HG03558 (cell line): ENCODE results near the gene KRTAP10-4.
"Not testable (repeated sequence)": the region's sequence is repeated elsewhere in the genome, so short reads cannot be mapped to it uniquely, and the experiment has no call there.

ENCODE experiments used
- ATAC-seq: cut with Tn5 transposase; IDR thresholded peaks from one replicate; pipeline ENCODE4 v1.9.1; 2021; ENCODE audit warnings: moderate number of reproducible peaks; ENCODE audit not compliant: unreplicated experiment; ENCODE audit errors: extremely low read depth

Gene KRTAP10-4

DNA sequence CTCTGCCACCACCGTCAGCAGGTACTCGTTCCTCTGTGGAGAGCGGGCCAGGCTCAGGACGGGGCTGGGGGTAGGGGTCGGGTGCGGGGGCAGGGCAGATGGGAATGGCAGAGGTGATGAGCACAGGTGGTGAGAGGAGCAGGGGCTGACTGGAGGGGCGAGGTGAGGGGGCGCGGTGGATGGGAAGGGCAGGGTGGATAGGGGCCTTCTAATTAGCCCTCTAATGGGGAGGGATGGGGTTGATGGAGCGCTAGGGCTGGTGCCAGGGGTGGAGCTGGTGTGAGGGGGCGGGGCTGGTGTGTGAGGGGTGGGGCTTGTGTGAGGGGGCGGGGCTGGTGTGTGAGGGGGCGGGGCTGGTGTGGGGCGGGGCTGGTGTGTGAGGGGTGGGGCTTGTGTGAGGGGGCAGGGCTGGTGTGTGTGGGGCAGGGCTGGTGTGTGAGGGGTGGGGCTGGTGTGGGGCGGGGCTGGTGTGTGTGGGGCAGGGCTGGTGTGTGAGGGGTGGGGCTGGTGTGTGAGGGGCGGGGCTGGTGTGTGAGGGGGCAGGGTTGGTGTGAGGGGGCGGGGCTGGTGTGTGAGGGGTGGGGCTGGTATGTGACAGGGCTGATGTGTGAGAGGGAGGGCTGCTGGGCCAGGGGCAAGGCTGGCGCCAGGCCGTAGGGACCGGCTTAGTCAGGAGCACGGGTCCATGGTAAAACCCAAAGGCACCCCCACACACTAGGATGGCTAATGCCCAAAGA lies 39.5 kb upstream of the KRTAP10-4 start:
- no peak for ATAC-seq

DNA sequence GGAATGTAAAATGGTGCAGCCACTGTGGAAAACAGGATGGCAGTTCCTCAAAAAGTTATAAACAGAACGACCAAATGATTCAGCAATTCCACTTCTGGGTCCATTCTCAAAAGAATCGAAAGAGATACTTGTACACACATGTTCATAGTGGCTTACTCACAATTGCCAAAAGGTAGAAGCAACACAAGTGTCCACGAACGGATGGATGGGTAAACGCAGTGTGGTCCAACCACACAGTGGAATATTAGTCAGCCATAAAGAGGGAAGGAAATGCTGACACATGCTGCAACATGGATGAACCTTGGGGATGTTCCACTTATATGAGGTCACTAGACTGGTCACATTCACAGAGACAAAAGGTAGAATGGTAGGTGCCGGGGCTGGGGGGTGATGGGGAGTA lies 38.8 kb upstream of the KRTAP10-4 start:
- ATAC-seq: no peak

DNA sequence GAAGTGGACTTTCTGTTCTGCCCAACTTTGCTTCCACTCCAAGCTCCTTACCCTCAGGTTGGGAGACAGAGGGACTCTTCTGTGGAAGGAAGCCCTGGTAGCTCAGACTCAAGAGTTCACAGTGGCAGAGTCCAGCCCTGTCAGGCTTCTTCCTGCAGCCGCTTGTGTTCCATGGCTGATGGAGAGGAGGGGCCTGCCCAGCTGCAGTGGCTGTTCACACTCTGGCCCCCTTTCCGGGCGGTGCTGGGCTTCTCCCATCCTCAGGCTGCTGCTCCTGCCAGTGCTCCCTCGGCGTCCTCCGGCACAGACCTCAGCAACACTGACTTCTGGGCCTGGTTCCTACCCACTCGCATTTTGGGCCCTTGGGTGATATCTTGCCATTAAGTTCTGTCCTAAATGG lies 37.6 kb upstream of the KRTAP10-4 start:
- ATAC-seq: no peak

DNA sequence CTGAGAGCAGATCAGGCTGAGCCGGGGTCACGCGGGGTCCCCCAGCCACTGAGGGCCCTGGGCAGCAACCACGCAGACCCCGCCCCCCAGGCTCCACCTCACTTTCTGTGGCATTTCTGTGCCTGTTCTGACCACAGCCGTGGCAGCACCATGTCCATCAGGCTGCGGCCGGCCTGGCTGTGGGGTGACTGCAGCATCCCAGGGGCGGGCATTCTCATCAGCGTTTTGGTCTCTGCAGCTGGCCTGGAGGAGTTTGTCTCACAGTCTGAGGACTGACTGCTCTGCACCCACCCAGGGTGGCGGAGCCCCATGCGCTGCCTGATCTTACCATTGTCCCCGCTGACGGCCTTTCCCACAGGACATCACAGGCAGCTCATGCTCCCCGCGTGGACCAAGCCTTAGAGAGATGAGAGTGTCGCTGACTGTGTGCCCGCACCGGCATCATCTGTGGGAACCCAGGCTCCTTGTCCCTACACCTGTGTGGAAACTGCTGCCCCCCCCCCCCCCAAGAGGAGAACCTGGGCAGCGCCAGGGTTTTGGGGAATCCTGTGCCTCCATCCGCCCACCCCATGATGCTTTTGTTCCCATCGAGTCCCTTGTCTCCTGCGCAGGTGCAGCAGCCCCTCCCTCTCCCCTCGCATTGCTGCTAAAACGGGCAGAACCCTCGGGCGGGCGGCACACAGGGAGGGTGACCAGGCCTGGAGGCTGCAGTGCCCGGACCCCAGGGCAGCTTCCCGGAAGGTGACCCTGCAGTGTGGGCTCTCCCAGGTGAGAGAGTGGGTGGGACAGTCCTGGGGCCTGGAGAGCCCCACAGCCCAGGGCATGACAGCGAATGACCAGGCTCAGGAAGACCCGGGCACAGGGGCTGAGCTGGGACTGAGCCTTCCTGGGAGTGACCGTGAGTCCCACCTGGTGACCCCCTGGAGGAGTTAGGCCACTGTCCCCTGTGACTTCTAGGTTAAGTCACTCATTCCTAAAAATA lies 35.3 kb upstream of the KRTAP10-4 start:
- no peak for ATAC-seq

DNA sequence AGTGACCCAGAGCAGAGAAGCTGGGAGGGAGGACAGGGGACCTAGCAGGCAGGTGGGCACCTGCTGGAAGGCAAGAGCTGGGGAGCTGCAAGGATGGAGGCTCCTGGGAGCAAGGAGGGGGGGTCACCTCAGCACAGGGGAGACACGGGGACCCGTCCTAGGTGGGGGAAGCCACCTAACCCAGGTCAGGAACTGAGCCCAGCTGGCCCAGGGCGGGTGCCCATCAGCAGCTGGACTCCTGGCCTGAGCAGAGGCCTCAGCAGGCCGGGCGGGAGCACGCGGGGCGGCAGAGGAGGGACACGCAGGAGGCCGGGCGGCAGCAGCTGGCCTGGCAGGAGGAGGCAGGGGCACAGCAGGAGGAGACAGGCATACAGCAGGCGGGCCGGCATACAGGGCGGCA lies 34.5 kb upstream of the KRTAP10-4 start:
- no peak for ATAC-seq

DNA sequence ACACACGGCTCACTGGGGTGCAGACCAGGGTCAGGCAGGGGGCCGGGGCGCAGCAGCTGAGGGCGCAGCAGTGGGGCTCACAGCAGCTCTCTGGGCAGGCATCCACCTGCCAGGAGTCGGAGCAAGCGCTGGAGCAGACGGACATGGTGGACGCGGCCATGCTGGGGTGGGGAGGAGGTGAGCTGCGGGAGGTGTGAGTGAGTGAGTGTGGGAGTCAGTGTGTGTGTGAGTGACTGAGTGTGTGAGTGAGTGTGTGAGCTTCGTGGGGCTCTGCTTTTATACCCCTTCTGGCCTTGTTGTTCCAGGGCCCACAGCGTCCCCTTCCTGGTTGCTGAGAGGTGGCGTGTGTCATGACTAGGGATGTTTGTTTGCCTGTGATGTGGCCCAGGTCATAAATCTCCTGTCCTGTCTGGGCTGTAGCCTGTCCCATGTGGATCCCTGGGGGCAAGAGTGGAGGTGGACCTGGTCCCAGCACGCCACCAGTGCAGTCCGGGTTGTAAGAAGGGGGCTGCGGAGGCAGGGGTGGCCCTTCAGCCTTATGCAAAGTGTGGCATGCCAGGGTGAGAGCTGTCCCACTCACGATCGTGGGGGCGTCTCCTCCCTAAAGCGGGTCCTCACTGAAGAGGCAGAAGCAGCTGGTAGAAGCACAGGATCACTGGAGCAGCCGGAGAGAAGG lies 33.4 kb upstream of the KRTAP10-4 start, which contains the start of gene KRTAP10-1:
Gene KRTAP10-1, minus strand, starts transcription at position 205 of the 676 bp plus-strand sequence. Its CDS starts 45 bp downstream, at position 160.
- ATAC-seq: no peak

DNA sequence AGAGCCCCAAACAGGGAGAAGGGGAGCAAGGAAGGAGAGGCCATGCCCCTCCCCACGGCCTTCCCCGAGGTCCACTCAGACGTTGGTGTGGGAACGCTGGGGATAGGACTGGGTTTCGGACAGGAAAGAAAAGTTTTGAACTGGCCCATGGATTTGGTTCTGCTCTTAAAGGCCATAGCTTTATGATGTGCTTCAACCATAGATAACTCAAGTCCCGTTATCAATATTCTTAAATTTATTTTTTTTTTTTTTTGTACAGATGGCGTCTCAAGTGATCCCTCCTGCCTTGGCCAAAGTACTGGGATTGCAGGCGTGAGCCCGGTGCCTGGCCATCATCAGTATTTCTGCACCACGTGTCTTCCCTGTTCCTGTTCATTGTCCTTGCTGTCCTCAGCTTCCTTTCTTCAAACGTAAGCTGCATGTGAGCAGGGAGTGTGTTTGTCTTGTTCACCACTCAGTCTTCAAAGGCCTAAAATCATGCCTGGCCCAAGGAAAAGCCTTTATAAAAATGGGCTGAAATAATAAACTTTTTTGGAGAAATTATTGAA lies 32.7 kb upstream of the KRTAP10-4 start:
- no peak for ATAC-seq

DNA sequence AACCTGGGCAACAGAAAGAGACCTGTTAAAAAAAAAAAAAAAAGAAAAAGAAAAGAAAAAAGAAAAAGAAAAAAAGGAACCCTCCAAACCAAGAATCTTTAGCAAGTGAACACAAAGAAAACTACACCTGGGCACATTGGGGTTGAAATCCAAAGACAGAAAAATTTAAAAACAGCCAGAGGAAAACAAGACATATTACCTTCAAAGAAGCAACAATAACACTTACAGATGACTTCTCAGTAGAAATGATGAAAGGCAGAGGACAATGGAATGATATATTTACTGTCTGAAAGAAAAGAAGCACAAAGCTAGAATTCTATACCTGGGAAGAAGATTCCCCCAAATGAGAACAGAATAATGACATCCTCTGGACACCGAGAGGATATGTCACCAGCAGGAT lies 30.8 kb upstream of the KRTAP10-4 start:
- ATAC-seq: no peak

DNA sequence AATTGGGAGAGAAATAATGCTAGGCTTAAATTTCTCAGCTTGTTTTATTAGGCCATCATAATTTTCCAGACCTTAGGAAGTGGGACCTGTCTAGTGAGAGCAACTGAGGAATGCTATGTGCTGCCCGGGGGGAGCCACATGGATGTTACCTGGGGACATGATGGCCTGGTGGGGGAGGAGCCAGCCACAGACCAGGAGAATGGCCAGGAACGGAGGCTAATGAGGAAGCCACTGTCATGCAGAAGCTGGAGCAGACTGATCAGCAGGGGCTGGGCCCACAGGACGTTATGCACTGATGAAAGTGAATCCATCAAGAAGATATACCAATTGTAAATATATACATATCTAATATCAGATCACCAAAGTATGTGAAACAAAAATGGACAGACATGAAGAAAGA lies 29.0 kb upstream of the KRTAP10-4 start:
- no peak for ATAC-seq

DNA sequence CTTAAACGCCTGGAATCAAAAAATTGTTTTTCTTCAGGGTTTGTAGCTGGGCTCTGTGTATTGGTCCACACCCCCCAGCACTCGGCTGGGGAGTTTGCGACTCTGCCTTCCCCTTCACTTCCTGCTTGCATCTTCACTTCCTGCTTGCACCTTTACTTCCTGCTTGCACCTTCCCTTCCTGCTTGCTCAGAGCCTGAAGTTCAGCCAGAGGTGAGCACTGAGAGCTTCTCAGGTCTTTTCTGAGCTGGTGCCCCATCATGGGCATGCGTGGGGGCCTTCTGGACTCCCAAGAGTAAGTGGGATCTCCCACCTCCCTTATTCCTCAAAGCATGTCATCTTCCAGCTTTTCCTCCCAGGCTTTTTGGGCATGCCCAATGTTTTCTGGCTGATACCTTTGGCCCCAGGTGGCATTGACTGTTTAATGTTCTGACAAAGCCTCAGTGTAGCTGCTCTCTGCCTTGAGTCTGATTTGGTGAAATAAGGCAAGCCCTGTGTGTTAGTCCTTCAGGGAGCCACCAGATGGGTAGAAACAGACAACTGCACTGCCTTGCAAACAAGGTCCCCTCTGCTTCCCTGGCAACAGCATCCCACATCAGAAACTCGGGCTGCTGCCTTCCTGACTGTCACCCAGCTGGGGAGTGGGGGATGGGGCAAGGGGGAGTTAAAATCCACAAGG lies 25.7 kb upstream of the KRTAP10-4 start:
- ATAC-seq: no peak

DNA sequence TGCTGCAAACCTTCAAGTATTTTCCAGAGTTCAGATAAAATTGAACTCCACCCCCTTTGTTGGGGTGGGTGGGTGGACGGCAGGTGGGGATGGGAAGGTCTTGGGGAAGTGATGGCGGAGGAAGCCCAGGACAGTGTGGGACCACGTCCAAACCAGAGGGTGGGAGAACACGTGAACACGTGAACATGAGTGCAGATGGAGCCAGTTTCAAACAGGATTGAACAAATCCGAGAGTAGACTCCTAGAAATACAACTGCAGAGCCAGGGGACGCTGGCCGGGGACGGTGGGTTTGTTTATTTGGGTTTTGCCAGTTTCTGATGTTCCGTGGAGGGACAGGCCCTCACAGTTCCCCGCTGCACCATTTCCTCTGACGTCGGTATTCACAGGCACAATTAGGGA lies 25.1 kb upstream of the KRTAP10-4 start:
- ATAC-seq: no peak

DNA sequence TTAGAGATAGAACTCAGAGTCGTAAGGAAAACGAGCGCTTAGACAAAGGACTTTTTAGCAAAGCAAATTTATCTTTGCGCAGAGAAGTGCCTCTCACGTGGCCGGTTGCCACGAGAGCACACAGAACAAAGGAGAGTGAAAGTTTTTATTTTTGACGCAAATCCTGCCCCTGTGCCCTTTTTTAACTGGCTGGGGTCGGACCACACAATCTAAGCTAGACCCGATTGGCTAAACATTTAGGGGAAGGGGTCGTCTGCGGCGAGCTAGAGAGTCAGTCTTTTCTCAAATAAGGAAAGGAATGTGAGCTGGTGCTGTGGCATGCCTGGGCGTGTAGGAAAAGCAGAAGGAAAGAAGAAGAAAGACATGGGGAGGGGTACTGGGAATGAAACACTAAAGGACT lies 24.6 kb upstream of the KRTAP10-4 start:
- ATAC-seq: no peak

DNA sequence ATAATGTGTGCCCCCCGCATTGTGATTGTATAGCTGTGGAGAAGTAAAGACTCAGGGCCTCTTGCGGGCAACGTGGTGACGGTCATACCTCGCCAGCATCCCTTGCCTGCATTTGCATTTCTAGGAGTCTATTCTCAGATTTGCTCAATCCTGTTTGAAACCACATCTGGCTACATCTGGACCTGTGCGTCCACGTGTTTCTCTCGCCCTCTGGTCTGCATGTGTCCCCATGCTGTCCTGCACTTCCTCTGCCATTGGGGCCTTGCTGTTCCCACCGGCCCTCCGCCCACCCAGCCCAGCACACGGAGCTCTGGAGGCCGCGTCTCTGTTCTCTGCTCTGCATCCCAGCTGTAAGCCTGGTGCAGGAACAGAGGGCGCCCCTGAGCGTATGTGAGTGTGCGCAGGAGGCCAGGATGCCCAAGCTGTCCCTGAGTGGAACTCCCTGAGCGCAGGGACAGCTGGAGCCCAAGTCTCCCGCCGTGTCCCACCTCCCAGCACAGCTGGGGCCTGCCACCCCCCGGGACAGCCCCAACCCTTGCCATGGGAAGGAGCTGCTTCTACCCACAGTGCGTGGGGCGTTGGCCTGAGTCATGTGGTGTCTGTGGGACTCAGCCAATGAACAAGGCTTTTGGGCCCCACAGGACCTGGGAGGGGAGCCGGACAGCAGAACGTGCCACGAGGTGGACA lies 23.9 kb upstream of the KRTAP10-4 start:
- ATAC-seq: no peak

DNA sequence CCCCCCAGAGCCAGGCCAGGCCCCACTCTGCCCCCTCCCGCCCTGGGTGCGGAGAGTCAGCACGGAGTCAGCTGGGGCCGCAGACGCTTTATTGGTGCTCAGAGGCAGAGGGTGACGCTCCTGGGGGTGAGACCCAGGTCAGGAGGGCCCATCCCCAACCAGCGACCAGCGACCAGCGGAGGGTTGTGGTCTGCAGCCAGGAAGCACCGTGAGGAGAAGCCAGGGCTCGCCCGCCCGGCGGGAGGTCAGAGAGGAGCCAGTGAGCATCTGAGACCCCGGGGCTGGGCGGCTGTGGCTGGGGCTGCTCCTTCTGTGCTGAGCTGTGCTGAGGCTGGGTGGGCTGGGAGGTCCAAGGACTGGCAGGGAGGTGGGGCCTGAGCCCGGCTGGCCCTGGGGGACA lies 23.2 kb upstream of the KRTAP10-4 start:
- ATAC-seq: not testable (repeated sequence)

DNA sequence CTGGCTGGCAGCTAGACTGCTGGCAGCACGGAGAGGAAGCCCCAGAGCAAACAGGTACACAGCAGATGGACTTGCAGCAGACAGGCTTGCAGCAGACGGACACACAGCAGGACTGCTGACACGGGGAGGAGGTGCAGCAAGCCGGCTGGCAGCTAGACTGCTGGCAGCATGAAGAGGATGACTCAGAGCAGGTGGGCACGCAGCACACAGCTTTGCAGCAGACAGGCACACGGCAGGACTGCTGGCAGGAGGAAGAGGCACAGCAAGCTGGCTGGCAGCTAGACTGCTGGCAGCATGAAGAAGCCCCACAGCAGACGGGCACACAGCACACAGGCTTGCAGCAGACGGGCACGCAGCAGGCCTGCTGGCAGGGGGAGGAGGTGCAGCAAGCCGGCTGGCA lies 22.7 kb upstream of the KRTAP10-4 start:
- no peak for ATAC-seq

DNA sequence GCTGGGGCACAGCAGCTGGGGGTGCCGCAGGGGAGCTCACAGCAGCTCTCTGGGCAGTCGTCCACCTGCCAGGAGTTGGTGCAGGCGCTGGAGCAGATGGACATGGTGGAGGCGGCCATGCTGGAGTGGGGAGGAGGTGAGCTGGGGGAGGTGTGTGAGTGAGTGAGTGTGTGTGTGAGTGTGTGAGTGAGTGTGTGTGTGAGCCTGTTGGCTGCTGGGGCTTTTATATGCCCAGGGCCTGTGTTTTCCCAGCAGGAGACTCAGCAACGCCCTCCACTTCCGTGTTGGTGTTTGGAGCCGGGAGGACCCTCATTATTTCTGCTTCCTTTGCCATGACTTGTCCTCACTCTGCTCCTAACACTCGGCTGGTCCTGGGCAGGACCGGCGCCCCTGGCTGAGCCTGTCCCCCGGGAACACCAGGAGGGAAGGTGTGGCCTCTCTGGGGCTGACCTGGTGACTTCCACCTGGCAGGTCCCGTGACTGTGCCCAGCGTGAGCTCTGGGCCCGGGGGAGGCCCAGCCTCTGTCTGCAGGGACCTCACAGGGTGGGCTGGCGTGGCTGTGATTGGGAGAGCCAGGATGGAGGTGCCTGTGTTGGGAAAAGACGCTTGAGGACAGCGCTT lies 22.1 kb upstream of the KRTAP10-4 start, which contains the start of gene KRTAP10-2:
Gene KRTAP10-2, minus strand, starts transcription at position 166 of the 622 bp plus-strand sequence. Its CDS starts 47 bp downstream, at position 119.
- ATAC-seq: no peak

DNA sequence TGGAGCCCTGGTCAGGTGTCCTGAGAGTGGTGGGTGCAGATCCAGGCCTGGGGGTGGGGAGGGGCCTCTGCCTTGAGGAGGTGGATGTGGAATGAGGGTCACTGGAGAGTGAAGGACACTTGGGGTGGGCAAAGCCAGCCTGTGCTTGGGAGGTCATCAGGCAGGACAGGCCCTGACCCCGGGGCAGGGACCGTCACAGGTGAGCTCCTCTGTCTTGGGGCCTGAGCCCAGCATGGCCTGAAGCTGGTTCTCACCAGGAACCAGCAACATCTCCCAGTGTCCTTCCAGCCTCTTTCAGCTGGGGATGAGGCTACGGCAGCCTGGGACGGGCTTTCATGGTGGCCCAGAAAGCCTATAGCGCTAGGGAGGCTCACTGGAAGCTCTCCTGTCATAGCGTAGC lies 21.4 kb upstream of the KRTAP10-4 start:
- no peak for ATAC-seq

DNA sequence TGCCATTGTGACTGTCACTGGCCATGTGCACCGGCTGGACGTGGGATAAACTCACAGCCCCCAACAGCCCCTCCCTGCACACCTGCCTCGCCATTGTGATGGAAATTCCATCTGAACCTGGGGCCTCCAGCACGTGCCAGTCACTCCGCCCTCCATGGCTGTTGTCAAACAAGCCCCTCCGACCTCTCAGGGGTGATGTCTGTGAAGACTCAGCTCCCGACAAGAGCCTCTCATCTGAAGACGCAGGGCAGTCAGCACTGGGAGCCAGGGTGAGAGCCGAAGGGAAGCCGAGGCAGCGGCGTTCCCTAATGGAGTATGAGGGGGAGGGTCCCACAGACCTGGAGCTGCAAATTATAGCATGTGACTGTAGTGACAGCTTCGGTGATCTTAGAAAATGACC lies 20.8 kb upstream of the KRTAP10-4 start:
- ATAC-seq: no peak
